ENCODE data around the gene HSDL2. TPM values are rescaled to one million over a fixed set of nuclear protein-coding genes. Genes with fewer than 3 reads are reported as not detected.

HSDL2 gene
- total and polyA plus RNA-seq, 4 donors = 22.5 to 58.6 (median 34.8) TPM

DNA sequence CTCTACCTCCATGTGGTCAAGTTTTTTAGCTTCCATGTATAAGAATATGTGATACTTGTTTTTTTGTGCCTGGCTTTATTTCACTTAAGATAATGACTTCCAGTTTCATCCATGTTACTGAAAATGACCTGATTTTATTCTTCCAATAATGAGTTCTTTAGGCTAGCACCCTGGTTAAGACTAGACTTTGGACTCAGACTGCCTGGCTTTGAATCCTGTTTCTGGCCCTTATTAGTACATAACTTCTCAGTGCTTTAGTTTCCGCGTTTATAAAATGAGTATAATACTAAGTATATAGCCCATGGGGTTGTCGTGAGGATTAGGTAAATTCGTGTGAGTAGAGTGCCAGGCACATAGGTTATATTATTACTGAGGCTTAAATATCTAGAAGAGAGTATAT, 125.2 kb downstream of the HSDL2 start:
- TF ChIP-seq, protein P1, sequence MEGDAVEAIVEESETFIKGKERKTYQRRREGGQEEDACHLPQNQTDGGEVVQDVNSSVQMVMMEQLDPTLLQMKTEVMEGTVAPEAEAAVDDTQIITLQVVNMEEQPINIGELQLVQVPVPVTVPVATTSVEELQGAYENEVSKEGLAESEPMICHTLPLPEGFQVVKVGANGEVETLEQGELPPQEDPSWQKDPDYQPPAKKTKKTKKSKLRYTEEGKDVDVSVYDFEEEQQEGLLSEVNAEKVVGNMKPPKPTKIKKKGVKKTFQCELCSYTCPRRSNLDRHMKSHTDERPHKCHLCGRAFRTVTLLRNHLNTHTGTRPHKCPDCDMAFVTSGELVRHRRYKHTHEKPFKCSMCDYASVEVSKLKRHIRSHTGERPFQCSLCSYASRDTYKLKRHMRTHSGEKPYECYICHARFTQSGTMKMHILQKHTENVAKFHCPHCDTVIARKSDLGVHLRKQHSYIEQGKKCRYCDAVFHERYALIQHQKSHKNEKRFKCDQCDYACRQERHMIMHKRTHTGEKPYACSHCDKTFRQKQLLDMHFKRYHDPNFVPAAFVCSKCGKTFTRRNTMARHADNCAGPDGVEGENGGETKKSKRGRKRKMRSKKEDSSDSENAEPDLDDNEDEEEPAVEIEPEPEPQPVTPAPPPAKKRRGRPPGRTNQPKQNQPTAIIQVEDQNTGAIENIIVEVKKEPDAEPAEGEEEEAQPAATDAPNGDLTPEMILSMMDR (IDR thresholded peaks at IDR 0.05; ENCODE audit: control extremely low read depth, extremely low read depth) = no peak

DNA sequence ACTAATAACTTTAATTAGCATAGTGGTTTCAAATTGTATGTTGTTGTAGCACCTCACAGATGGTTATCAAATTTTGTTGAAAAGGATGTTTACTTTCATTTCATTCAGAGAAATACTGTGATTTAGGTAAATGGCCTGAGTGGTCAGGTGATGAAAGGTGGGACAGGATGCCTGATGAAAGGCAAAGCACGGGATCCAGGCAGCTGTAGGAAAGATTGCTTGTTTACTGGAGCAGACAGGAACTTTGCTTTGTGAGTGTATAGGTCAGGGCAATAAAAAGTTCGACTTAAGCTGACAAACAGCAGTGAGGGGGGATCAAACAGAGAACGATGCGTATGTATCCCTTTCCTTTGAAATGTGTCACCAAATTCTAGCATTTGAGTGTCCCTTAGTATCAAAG, 125.7 kb downstream of the HSDL2 start:
- Histone ChIP-seq H3K27me3 (ENCODE audit: control insufficient read depth in 3 of 3, insufficient read depth in 3 of 3, low read length in 2 of 3) (no peaks in the 10 kb centered on the region), H3K4me3 (no peak overlapping the region), H3K27ac (ENCODE audit: low read depth in 1 of 2, low read length in 1 of 2) (no peak overlapping the region), H3K9ac (ENCODE audit: insufficient read depth in 1 of 2, low read length in 2 of 2) (no peak overlapping the region), H3K4me1 (ENCODE audit: control insufficient read depth in 5 of 5, insufficient read depth in 5 of 5, low read length in 5 of 5) (peaks cover 3 to 47% (median 15%) of the 10 kb centered on the region in 5 donors), H3K36me3 (ENCODE audit: control insufficient read depth in 4 of 4, insufficient read depth in 4 of 4, low read length in 4 of 4) (no peaks in the 10 kb centered on the region), H3K9me3 (ENCODE audit: control insufficient read depth in 4 of 4, insufficient read depth in 3 of 4, low read length in 3 of 4) (no peaks in the 10 kb centered on the region)
- DNase-seq (no peak), ATAC-seq (ENCODE audit: insufficient read depth, low FRiP score) (no peak)
- TF ChIP-seq, protein P1 (IDR thresholded peaks at IDR 0.05; ENCODE audit: control extremely low read depth, extremely low read depth) = no peak
- WGBS, 2 donors = 68 to 83% methylated on average over 4 of the region's 4 CpGs

More for the DNA sequence above, 125.2 kb downstream of the HSDL2 start:
- Histone ChIP-seq H3K4me3 (no peak overlapping the region), H3K36me3 (ENCODE audit: control insufficient read depth in 4 of 4, insufficient read depth in 4 of 4, low read length in 4 of 4) (no peaks in the 10 kb centered on the region), H3K27me3 (ENCODE audit: control insufficient read depth in 3 of 3, insufficient read depth in 3 of 3, low read length in 2 of 3) (no peaks in the 10 kb centered on the region), H3K27ac (ENCODE audit: low read depth in 1 of 2, low read length in 1 of 2) (no peak overlapping the region), H3K4me1 (ENCODE audit: control insufficient read depth in 5 of 5, insufficient read depth in 5 of 5, low read length in 5 of 5) (peaks cover 3 to 47% (median 15%) of the 10 kb centered on the region in 5 donors), H3K9ac (ENCODE audit: insufficient read depth in 1 of 2, low read length in 2 of 2) (no peak overlapping the region), H3K9me3 (ENCODE audit: control insufficient read depth in 4 of 4, insufficient read depth in 3 of 4, low read length in 3 of 4) (no peaks in the 10 kb centered on the region)
- no peak for DNase-seq
- 86 to 96% methylated on average over 4 of the region's 4 CpGs for WGBS, 2 donors
- ATAC-seq (ENCODE audit: insufficient read depth, low FRiP score) = no peak

DNA sequence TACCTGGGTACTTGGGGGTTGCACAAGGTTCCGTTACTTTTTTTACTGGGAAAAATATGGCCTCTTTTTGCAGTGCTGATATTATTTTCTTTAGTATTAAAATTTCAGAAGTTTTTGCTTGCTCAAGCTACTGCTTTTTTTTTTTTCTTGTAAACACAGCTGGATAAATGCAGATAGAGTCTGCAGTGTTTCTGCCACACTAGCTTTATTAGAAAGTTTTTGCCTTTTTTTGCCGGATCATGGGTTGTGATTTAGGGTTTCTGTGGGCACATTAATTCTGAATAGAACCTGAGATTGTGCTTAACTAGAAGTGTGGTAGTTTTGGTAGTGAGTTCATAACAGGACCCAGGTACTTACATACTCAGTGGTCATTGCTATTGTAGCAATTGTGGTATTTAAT, 126.7 kb downstream of the HSDL2 start:
- ATAC-seq (ENCODE audit: insufficient read depth, low FRiP score) = no peak
- Histone ChIP-seq H3K9ac (ENCODE audit: insufficient read depth in 1 of 2, low read length in 2 of 2) (no peak overlapping the region), H3K27ac (ENCODE audit: low read depth in 1 of 2, low read length in 1 of 2) (no peak overlapping the region), H3K27me3 (ENCODE audit: control insufficient read depth in 3 of 3, insufficient read depth in 3 of 3, low read length in 2 of 3) (no peaks in the 10 kb centered on the region), H3K4me1 (ENCODE audit: control insufficient read depth in 5 of 5, insufficient read depth in 5 of 5, low read length in 5 of 5) (peaks cover 2 to 50% (median 15%) of the 10 kb centered on the region in 5 donors), H3K4me3 (no peak overlapping the region), H3K36me3 (ENCODE audit: control insufficient read depth in 4 of 4, insufficient read depth in 4 of 4, low read length in 4 of 4) (no peaks in the 10 kb centered on the region), H3K9me3 (ENCODE audit: control insufficient read depth in 4 of 4, insufficient read depth in 3 of 4, low read length in 3 of 4) (no peaks in the 10 kb centered on the region)
- WGBS, 2 donors = 65 to 80% methylated on average over 2 of the region's 2 CpGs
- DNase-seq = peak in 2 of 3 donors; percentile 71 to 82
- TF ChIP-seq, protein P1 (IDR thresholded peaks at IDR 0.05; ENCODE audit: control extremely low read depth, extremely low read depth) = no peak

All from lung (tissue), 12 donors.